GM12878 (cell line): ENCODE data around the gene TRPM1. TPM values are rescaled to one million over a fixed set of nuclear protein-coding genes. Genes with fewer than 3 reads are reported as not detected.

Source experiments
- BMI1 ChIP-seq: fragments of 450-650 bp; IDR thresholded peaks from 2 replicates; pipeline ENCODE4 v1.6.1; 2016; ENCODE audit warnings: mild to moderate bottlenecking, moderate library complexity, borderline replicate concordance
- CEBPB ChIP-seq, 2 experiments: fragments of 150-350 bp in 1 of 2; IDR thresholded peaks; 2 replicates each; pipeline ENCODE4 v1.6.1; 2012 to 2014; ENCODE audit warnings: low read depth in 2 of 2, low read length in 2 of 2, borderline replicate concordance in 1 of 2, inconsistent platforms in 1 of 2
- CHD2 ChIP-seq: IDR thresholded peaks from 2 replicates; pipeline ENCODE4 v1.6.1; 2011; ENCODE audit warnings: low read depth, low read length, improper control_type of control experiment, borderline replicate concordance
- GABPA ChIP-seq: IDR thresholded peaks from 2 replicates; pipeline ENCODE4 v1.6.1; 2014; ENCODE audit warnings: antibody characterized with exemption, low read depth, mild to moderate bottlenecking, inconsistent platforms
- GATAD2B ChIP-seq: fragments of 450-650 bp; conservative IDR thresholded peaks from 2 replicates; pipeline ENCODE4 v1.6.1; 2017; ENCODE audit warnings: low read depth, mild to moderate bottlenecking, moderate library complexity
- HDAC2 ChIP-seq: fragments of 200-600 bp; sonication (generic); IDR thresholded peaks from 2 replicates; pipeline ENCODE4 v1.6.1; 2017
- HDAC6 ChIP-seq: fragments of 200-600 bp; sonication (generic); IDR thresholded peaks from one replicate; pipeline ENCODE4 v1.8.0; 2017; ENCODE audit warnings: antibody characterized with exemption; ENCODE audit not compliant: unreplicated experiment
- MXI1 ChIP-seq: fragments of 150-350 bp; IDR thresholded peaks from 2 replicates; pipeline ENCODE4 v1.6.1; 2011; ENCODE audit warnings: low read depth, mild to moderate bottlenecking, inconsistent platforms, low read length, improper control_type of control experiment
- MYB ChIP-seq: fragments of 150-350 bp; IDR thresholded peaks from 2 replicates; pipeline ENCODE4 v1.6.1; 2014; ENCODE audit warnings: mild to moderate bottlenecking, low read depth, low read length, borderline replicate concordance
- NFYA ChIP-seq: IDR thresholded peaks from 2 replicates; pipeline ENCODE4 v1.6.1; 2011; ENCODE audit warnings: low read depth, mild to moderate bottlenecking, low read length, improper control_type of control experiment, borderline replicate concordance
- PAX5 ChIP-seq: IDR thresholded peaks from 2 replicates; pipeline ENCODE4 v1.6.1; 2011; ENCODE audit warnings: low read depth, low read length, borderline replicate concordance
- POLR2AphosphoS5 ChIP-seq: IDR thresholded peaks from 2 replicates; pipeline ENCODE4 v1.6.1; 2011; ENCODE audit warnings: mild to moderate bottlenecking, low read length, inconsistent platforms
- RAD21 ChIP-seq: IDR thresholded peaks from 2 replicates; pipeline ENCODE4 v1.6.1; 2011; ENCODE audit warnings: mild to moderate bottlenecking, low read depth, low read length, moderate library complexity; ENCODE audit not compliant: insufficient read depth
- SIN3A ChIP-seq: IDR thresholded peaks from 2 replicates; pipeline ENCODE4 v1.6.1; 2012; ENCODE audit warnings: low read depth, low read length, improper control_type of control experiment
- SPI1 ChIP-seq: IDR thresholded peaks from 2 replicates; pipeline ENCODE4 v1.6.1; 2011; ENCODE audit warnings: low read depth, mild to moderate bottlenecking, low read length, moderate library complexity, borderline replicate concordance; ENCODE audit not compliant: insufficient read depth
- polyA plus RNA-seq, 11 experiments: library from polyadenylated mRNA; depleted of rRNA in 4 of 11; unstranded in 6 of 11; stranded (reverse) in 5 of 11; fragments of >200 nt; fragmentation: Nextera tagmentation in 4 of 11; fragmentation: Illumina TruSeq in 1 of 11; extraction: Ambion mirVana in 4 of 11; extraction: Trizol in 1 of 11; gene quantifications; 1 replicate in 1 of 11; 2 replicates in 10 of 11; pipeline versions ENCODE4 v1.2.1 to v1.2.3, GENCODE V29; 2011 to 2016; ENCODE audit warnings: inconsistent platforms in 2 of 11, missing spikeins in 2 of 11, low read depth in 1 of 11
- total RNA-seq, 4 experiments: library from RNA; depleted of rRNA in 3 of 4; stranded (reverse); fragments of >200 nt in 3 of 4; fragmentation: Illumina TruSeq in 1 of 4; extraction: Trizol in 1 of 4; gene quantifications; 2 replicates each; pipeline versions ENCODE4 v1.2.1 to v1.2.3, GENCODE V29; 2013 to 2021
- TF ChIP-seq, protein P1 (sequence below): fragments of 150-350 bp; IDR thresholded peaks from 2 replicates; pipeline ENCODE4 v1.6.1; 2014; ENCODE audit warnings: mild to moderate bottlenecking, low read depth, low read length
- TF ChIP-seq, protein P2 (sequence below): IDR thresholded peaks from 2 replicates; pipeline ENCODE4 v1.6.1; 2011; ENCODE audit warnings: mild to moderate bottlenecking, low read depth, low read length, moderate library complexity; ENCODE audit not compliant: insufficient replicate concordance
- TF ChIP-seq, protein P3 (sequence below): IDR thresholded peaks from 2 replicates; pipeline ENCODE4 v1.6.1; 2012; ENCODE audit warnings: low read depth, low read length, improper control_type of control experiment
- TF ChIP-seq, protein P4 (sequence below): fragments of 450-650 bp; formaldehyde crosslinking; IDR thresholded peaks from 2 replicates; pipeline ENCODE4 v1.4.0; 2020; ENCODE audit warnings: mild to moderate bottlenecking, moderate library complexity

The TRPM1 gene
- total and polyA plus RNA-seq, 10 of the 15 experiments (the other 5 are each of a cell fraction or from before 2014, with no cell fraction given), result 0.01 to 0.10 (median 0.05) TPM; not detected in 4

DNA sequence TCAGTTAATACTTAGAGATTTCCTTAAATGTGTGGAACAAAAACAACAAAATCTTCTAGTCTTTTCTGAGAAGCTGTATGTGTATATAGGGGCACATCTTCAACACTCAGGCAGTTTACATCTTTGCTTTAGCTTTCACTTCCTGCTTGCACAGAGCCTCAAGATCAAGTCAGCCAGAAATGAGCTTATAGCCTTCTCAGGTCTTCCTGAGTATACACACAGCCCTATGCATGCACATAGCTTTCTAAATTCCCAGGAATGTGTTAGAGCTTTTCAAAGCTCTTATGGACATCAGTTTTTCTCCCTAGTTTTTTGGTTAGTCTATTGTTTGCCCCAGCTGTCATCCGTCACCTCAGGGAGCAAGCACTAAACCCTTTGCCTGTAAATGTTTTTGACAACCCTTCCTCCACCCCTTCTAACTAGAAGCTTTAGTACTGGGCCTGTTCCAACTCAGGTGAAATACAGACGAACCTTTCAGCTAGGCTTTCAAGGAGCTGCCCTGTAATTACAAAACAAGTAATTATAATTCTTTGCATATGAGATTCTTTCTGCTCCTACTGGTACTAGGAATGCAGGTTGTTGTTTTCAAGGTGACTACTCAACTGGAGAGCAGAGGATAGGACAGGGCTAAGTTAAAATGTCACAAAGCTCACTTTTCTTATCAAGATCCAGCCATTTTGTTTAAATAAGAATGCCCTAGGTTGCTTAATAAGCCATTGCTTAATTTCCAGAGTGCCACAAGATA, 87.5 kb downstream of the TRPM1 start (continued):
- no peak for TF ChIP-seq CEBPB (IDR thresholded peaks at IDR 0.05; ENCODE audit: borderline replicate concordance in 1 of 2, low read depth in 2 of 2, low read length in 2 of 2)
- TF ChIP-seq, protein P1, sequence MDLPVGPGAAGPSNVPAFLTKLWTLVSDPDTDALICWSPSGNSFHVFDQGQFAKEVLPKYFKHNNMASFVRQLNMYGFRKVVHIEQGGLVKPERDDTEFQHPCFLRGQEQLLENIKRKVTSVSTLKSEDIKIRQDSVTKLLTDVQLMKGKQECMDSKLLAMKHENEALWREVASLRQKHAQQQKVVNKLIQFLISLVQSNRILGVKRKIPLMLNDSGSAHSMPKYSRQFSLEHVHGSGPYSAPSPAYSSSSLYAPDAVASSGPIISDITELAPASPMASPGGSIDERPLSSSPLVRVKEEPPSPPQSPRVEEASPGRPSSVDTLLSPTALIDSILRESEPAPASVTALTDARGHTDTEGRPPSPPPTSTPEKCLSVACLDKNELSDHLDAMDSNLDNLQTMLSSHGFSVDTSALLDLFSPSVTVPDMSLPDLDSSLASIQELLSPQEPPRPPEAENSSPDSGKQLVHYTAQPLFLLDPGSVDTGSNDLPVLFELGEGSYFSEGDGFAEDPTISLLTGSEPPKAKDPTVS, result 0 out of 2 replicates have a peak, but pooled peaks have one; percentile 25
- TF ChIP-seq MYB, result no peak
- TF ChIP-seq HDAC2, result no peak
- no peak for TF ChIP-seq SIN3A
- TF ChIP-seq GABPA, result no peak
- 0 out of 2 replicates have a peak, but pooled peaks have one; percentile 37 for TF ChIP-seq POLR2AphosphoS5
- TF ChIP-seq MXI1, result no peak
- TF ChIP-seq RAD21, result no peak
- no peak for TF ChIP-seq PAX5
- no peak for TF ChIP-seq NFYA
- no peak for TF ChIP-seq CHD2
- peak; percentile 79 for TF ChIP-seq SPI1
- TF ChIP-seq, protein P2, sequence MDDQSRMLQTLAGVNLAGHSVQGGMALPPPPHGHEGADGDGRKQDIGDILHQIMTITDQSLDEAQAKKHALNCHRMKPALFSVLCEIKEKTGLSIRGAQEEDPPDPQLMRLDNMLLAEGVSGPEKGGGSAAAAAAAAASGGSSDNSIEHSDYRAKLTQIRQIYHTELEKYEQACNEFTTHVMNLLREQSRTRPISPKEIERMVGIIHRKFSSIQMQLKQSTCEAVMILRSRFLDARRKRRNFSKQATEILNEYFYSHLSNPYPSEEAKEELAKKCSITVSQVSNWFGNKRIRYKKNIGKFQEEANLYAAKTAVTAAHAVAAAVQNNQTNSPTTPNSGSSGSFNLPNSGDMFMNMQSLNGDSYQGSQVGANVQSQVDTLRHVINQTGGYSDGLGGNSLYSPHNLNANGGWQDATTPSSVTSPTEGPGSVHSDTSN, result no peak
- TF ChIP-seq, protein P3, sequence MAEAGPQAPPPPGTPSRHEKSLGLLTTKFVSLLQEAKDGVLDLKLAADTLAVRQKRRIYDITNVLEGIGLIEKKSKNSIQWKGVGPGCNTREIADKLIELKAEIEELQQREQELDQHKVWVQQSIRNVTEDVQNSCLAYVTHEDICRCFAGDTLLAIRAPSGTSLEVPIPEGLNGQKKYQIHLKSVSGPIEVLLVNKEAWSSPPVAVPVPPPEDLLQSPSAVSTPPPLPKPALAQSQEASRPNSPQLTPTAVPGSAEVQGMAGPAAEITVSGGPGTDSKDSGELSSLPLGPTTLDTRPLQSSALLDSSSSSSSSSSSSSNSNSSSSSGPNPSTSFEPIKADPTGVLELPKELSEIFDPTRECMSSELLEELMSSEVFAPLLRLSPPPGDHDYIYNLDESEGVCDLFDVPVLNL, result no peak
- TF ChIP-seq GATAD2B, result no peak
- no peak for TF ChIP-seq BMI1
- TF ChIP-seq, protein P4, sequence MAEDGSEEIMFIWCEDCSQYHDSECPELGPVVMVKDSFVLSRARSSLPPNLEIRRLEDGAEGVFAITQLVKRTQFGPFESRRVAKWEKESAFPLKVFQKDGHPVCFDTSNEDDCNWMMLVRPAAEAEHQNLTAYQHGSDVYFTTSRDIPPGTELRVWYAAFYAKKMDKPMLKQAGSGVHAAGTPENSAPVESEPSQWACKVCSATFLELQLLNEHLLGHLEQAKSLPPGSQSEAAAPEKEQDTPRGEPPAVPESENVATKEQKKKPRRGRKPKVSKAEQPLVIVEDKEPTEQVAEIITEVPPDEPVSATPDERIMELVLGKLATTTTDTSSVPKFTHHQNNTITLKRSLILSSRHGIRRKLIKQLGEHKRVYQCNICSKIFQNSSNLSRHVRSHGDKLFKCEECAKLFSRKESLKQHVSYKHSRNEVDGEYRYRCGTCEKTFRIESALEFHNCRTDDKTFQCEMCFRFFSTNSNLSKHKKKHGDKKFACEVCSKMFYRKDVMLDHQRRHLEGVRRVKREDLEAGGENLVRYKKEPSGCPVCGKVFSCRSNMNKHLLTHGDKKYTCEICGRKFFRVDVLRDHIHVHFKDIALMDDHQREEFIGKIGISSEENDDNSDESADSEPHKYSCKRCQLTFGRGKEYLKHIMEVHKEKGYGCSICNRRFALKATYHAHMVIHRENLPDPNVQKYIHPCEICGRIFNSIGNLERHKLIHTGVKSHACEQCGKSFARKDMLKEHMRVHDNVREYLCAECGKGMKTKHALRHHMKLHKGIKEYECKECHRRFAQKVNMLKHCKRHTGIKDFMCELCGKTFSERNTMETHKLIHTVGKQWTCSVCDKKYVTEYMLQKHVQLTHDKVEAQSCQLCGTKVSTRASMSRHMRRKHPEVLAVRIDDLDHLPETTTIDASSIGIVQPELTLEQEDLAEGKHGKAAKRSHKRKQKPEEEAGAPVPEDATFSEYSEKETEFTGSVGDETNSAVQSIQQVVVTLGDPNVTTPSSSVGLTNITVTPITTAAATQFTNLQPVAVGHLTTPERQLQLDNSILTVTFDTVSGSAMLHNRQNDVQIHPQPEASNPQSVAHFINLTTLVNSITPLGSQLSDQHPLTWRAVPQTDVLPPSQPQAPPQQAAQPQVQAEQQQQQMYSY (CRISPR knock-in tag), result no peak
- TF ChIP-seq HDAC6, result no peak
